ENCODE results near the gene BRAT1.

DNA sequence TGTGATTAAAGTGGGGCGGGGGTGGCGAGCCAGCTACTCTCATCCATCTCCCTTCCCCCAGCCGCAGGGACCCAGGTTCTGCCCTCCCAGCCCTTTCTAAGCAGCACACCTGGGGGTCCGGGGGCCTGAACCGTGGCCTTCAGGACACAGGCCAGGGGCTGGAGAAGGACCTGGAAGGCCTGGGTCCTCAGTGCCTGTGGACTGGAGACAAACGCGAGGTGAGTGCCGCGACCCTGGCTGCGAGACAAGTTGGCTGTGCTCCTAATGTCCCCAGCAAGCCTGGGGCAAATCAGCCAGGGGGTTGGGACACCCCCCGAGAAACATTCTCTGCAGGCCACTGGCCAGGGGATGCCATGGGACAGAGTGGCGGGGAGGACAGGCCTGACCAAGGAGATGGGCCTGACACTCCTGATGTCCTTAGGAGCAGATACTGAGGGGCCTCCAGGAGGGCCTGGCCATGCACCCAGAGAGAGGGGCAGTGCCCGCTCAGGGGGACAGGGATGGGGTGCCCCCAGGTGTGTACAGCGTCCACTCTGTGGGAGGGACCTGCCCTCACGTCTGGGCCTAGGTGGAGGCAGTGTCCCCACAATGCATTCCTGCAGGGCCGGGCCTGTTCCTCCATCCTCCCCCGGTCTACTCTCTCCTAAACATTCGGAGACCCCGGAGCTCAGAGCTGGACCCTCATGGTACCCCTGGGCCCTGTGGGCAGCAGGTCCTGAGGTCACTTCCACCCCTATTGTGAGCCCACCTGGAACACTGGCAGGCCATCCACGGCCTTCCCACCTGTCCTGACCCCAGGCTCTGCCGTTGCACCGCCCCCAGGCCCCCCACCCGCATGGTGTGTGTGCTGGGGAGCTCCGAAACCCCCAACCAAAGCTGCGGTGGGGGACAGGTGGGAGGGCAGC, 13.1 kb downstream of the BRAT1 start:
- TF ChIP-seq EZH2phosphoT487 (IDR thresholded peaks at IDR 0.05; ENCODE audit: borderline replicate concordance, low read length) (no peak), CTCF (IDR thresholded peaks at IDR 0.05; ENCODE audit: low read depth, low read length, poor library complexity, severe bottlenecking) (no peak)

Measured in DOHH2 (cell line).